ENCODE data around the gene IGF2R.

DNA sequence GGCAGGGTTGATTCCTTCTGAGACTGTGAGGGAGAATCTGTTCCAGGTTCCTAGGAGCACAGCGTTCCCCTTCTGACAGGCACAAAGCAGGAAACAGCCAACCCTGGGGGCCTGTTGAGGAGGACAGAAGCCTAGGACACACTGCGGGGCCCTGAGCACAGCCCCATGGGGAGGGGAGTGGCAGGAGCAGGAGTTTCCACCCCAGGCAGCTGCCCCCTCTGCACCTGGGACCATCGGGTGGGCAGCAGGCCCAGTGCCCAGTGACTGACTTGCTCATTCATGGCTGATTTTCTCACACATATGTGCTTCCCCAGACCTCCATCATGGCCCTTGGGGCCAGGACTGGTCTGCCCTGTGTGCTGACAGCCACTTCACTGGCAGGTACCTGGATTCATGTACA lies 146.5 kb downstream of the IGF2R start:
- TF ChIP-seq, protein P1, sequence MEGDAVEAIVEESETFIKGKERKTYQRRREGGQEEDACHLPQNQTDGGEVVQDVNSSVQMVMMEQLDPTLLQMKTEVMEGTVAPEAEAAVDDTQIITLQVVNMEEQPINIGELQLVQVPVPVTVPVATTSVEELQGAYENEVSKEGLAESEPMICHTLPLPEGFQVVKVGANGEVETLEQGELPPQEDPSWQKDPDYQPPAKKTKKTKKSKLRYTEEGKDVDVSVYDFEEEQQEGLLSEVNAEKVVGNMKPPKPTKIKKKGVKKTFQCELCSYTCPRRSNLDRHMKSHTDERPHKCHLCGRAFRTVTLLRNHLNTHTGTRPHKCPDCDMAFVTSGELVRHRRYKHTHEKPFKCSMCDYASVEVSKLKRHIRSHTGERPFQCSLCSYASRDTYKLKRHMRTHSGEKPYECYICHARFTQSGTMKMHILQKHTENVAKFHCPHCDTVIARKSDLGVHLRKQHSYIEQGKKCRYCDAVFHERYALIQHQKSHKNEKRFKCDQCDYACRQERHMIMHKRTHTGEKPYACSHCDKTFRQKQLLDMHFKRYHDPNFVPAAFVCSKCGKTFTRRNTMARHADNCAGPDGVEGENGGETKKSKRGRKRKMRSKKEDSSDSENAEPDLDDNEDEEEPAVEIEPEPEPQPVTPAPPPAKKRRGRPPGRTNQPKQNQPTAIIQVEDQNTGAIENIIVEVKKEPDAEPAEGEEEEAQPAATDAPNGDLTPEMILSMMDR (IDR thresholded peaks at IDR 0.05) = no peak
- TF ChIP-seq POLR2AphosphoS5 (IDR thresholded peaks at IDR 0.05) (no peak), POLR2A (IDR thresholded peaks at IDR 0.05) (no peak)
